Muscle of arm (tissue), 12 donors: ENCODE results near the gene MAP4K2. TPM values are rescaled to one million over a fixed set of nuclear protein-coding genes. Genes with fewer than 3 reads are reported as not detected.

ENCODE experiments used
- DNase-seq: peaks from one replicate; pipeline ENCODE4 v3.0.0-alpha.2; 2013
- polyA plus RNA-seq, 12 donors: library from polyadenylated mRNA; unstranded; fragments of 120-200 nt; gene quantifications; one replicate each; pipeline ENCODE4 v1.2.1, GENCODE V29; 2013; ENCODE audit not compliant: insufficient read length in 12 of 12

Gene MAP4K2
- polyA plus RNA-seq, 12 donors = 6.5 to 23.7 (median 10.8) TPM; not detected in 1

- no peak for DNase-seq
These were observed 8.5 kb downstream of the MAP4K2 start for GRCh38 chr11:64794526-64794925.

GRCh38 chr11:64793271-64794160 lies 9.5 kb downstream of the MAP4K2 start:
- DNase-seq = peak; percentile 39

- no peak for DNase-seq
These were observed 10.5 kb downstream of the MAP4K2 start for GRCh38 chr11:64792482-64792881.

GRCh38 chr11:64791781-64792291 lies 11.2 kb downstream of the MAP4K2 start:
- DNase-seq = no peak

- DNase-seq = no peak
These were observed 12.6 kb downstream of the MAP4K2 start for GRCh38 chr11:64790205-64791095.

GRCh38 chr11:64789331-64790204 lies 13.4 kb downstream of the MAP4K2 start:
- no peak for DNase-seq

- DNase-seq = no peak
These were observed 14.4 kb downstream of the MAP4K2 start for GRCh38 chr11:64788321-64789215.

GRCh38 chr11:64787526-64788320 lies 15.3 kb downstream of the MAP4K2 start:
- DNase-seq = peak; percentile 43

GRCh38 chr11:64786308-64786707 lies 16.7 kb downstream of the MAP4K2 start:
- no peak for DNase-seq

- DNase-seq = no peak
These were observed 18.0 kb downstream of the MAP4K2 start for GRCh38 chr11:64784813-64785581.

GRCh38 chr11:64778473-64779298 lies 24.3 kb downstream of the MAP4K2 start, which contains the start of gene SF1:
Gene SF1 (minus strand): TSS chr11:64778542. CDS start chr11:64778392, 150 bp downstream.
- DNase-seq = peak; percentile 99

GRCh38 chr11:64778223-64778472 lies 24.9 kb downstream of the MAP4K2 start:
- DNase-seq = no peak

- peak; percentile 94 for DNase-seq
These were observed 25.4 kb downstream of the MAP4K2 start for GRCh38 chr11:64777449-64778222.

- no peak for DNase-seq
These were observed 26.1 kb downstream of the MAP4K2 start for GRCh38 chr11:64776875-64777274.

GRCh38 chr11:64776425-64776824 lies 26.6 kb downstream of the MAP4K2 start:
- no peak for DNase-seq

GRCh38 chr11:64774144-64774543 lies 28.9 kb downstream of the MAP4K2 start:
- no peak for DNase-seq
